HCT116 (cell line): ENCODE measurements around the gene SART3. TPM values are rescaled to one million over a fixed set of nuclear protein-coding genes. Genes with fewer than 3 reads are reported as not detected.

ENCODE experiments used
- ATAC-seq: fragments of 200-7000 bp; cut with Tn5 transposase; 2 replicates; pipeline ENCODE4 v1.9.1; 2020; ENCODE audit warnings: mild to moderate bottlenecking, moderate library complexity
- BruUV-seq: library from RNA; stranded (reverse); fragments of 400-500 nt; replicated peaks from 2 replicates; lab custom pipeline; 2021; lab: Mats Ljungman, UMichigan
- CTCF ChIA-PET: fragments of 300-600 bp; sonication (Branson Sonifier 250); formaldehyde crosslinking; loops from one replicate; lab custom pipeline; 2021; ENCODE audit warnings: antibody characterized with exemption; lab: Charles Lee
- POLR2A ChIA-PET: fragments of 300-600, 350-600 bp; sonication (Branson Sonifier 250); formaldehyde crosslinking; loops from one replicate; lab custom pipeline; 2021; ENCODE audit warnings: antibody characterized with exemption; lab: Charles Lee
- RAD21 ChIA-PET, 2 experiments: fragments of 300-600 bp; sonication (Branson Sonifier 250); formaldehyde crosslinking; loops; one replicate each; lab custom pipeline; 2023; ENCODE audit warnings: low total read pairs in 2 of 2; ENCODE audit not compliant: uncharacterized antibody in 2 of 2, unreplicated experiment in 2 of 2, low non-redundant PET in 1 of 2; lab: Charles Lee
- DNase-seq: peaks from one replicate; pipeline ENCODE4 v3.0.0-alpha.2; 2010; ENCODE audit warnings: low read depth, low spot score
- H2AFZ ChIP-seq: fragments of 200-600 bp; shearing (Covaris generic), sonication (generic); 2 replicates; pipeline ENCODE4 v1.6.1; 2017; ENCODE audit warnings: low read depth, mixed run types, mixed read lengths, antibody characterized with exemption, low read length; ENCODE audit not compliant: poor library complexity, severe bottlenecking
- H3K27ac ChIP-seq: 2 replicates; pipeline ENCODE4 v1.5.1; 2012; ENCODE audit warnings: low read depth, low read length
- H3K27me3 ChIP-seq: fragments of 200-600 bp; sonication (generic); 2 replicates; pipeline ENCODE4 v1.6.1; 2016; ENCODE audit warnings: mixed run types, low read length, mixed read lengths; ENCODE audit not compliant: insufficient read depth
- H3K36me3 ChIP-seq, 2 experiments: fragments of 200-500 bp in 1 of 2; fragments of 200-600 bp in 1 of 2; sonication (Bioruptor generic) in 1 of 2; sonication (generic) in 1 of 2; 2 replicates each; pipeline versions ENCODE4 v1.5.1 to v1.6.1; 2014 to 2016; ENCODE audit warnings: low read length in 2 of 2, inconsistent platforms in 1 of 2, mixed read lengths in 1 of 2, mixed run types in 1 of 2; ENCODE audit not compliant: insufficient read depth in 2 of 2, control insufficient read depth in 1 of 2
- H3K4me1 ChIP-seq, 2 experiments: fragments of 200-600 bp in 1 of 2; sonication (generic) in 1 of 2; 2 replicates each; pipeline versions ENCODE4 v1.5.1 to v1.6.1; 2012 to 2017; ENCODE audit warnings: low read length in 2 of 2, inconsistent platforms in 1 of 2, mild to moderate bottlenecking in 1 of 2, mixed read lengths in 1 of 2, mixed run types in 1 of 2, moderate library complexity in 1 of 2; ENCODE audit not compliant: insufficient read depth in 2 of 2, control insufficient read depth in 1 of 2
- H3K4me2 ChIP-seq: fragments of 200-600 bp; sonication (generic); 2 replicates; pipeline ENCODE4 v1.6.1; 2017; ENCODE audit warnings: mixed run types, low read length, mixed read lengths
- H3K4me3 ChIP-seq, 2 experiments: fragments of 200-600 bp in 1 of 2; sonication (generic) in 1 of 2; replicated peaks in 1 of 2; 2 replicates each; pipeline ENCODE4 v1.5.1; 2011 to 2016; ENCODE audit warnings: low read length in 2 of 2, control low read depth in 1 of 2, low read depth in 1 of 2, mild to moderate bottlenecking in 1 of 2, mixed read lengths in 1 of 2, mixed run types in 1 of 2
- H3K79me2 ChIP-seq: fragments of 200-600 bp; sonication (generic); 2 replicates; pipeline ENCODE4 v1.6.1; 2017; ENCODE audit warnings: mild to moderate bottlenecking, mixed run types, low read length, moderate library complexity, mixed read lengths; ENCODE audit not compliant: insufficient read depth
- H3K9ac ChIP-seq: fragments of 200-600 bp; sonication (generic); 2 replicates; pipeline ENCODE4 v1.6.1; 2016; ENCODE audit warnings: low read length, mixed read lengths
- H3K9me2 ChIP-seq: fragments of 200-600 bp; sonication (generic), shearing (Covaris generic); 2 replicates; pipeline ENCODE4 v1.6.1; 2017; ENCODE audit warnings: mixed run types, mild to moderate bottlenecking, moderate library complexity; ENCODE audit not compliant: insufficient read depth
- H3K9me3 ChIP-seq, 2 experiments: fragments of 200-500 bp in 1 of 2; fragments of 200-600 bp in 1 of 2; sonication (Bioruptor generic) in 1 of 2; sonication (generic) in 1 of 2; 2 replicates each; pipeline ENCODE4 v1.6.1; 2014 to 2017; ENCODE audit warnings: low read length in 2 of 2, mixed read lengths in 2 of 2, inconsistent platforms in 1 of 2, low read depth in 1 of 2, mild to moderate bottlenecking in 1 of 2, mixed run types in 1 of 2, moderate library complexity in 1 of 2; ENCODE audit not compliant: control insufficient read depth in 1 of 2, insufficient read depth in 1 of 2
- H4K20me1 ChIP-seq: fragments of 200-600 bp; sonication (generic), shearing (Covaris generic); 2 replicates; pipeline ENCODE4 v1.6.1; 2017; ENCODE audit warnings: mixed run types, mild to moderate bottlenecking, moderate library complexity; ENCODE audit not compliant: insufficient read depth
- CBX3 ChIP-seq: IDR thresholded peaks from 2 replicates; pipeline ENCODE4 v1.6.1; 2012; ENCODE audit warnings: low read depth
- CTCF ChIP-seq, 3 experiments: fragments of 200-600 bp in 1 of 3; sonication (generic) in 1 of 3; IDR thresholded peaks in 2 of 3; conservative IDR thresholded peaks in 1 of 3; 2 replicates each; pipeline ENCODE4 v1.5.1; 2012 to 2017; ENCODE audit warnings: low read depth in 2 of 3, low read length in 2 of 3, antibody characterized with exemption in 1 of 3, borderline replicate concordance in 1 of 3, control low read depth in 1 of 3, mild to moderate bottlenecking in 1 of 3, mixed read lengths in 1 of 3, mixed run types in 1 of 3, moderate library complexity in 1 of 3; ENCODE audit not compliant: insufficient read depth in 1 of 3
- EGR1 ChIP-seq: IDR thresholded peaks from 2 replicates; pipeline ENCODE4 v1.6.1; 2012; ENCODE audit warnings: low read depth
- MAX ChIP-seq: IDR thresholded peaks from 2 replicates; pipeline ENCODE4 v1.6.1; 2012
- POLR2A ChIP-seq: IDR thresholded peaks from 2 replicates; pipeline ENCODE4 v1.7.0; 2011; ENCODE audit warnings: borderline replicate concordance; ENCODE audit not compliant: insufficient read depth, insufficient read length; ENCODE audit errors: extremely low read depth
- REST ChIP-seq: IDR thresholded peaks from 2 replicates; pipeline ENCODE4 v1.6.1; 2012; ENCODE audit warnings: low read depth
- SIN3A ChIP-seq: IDR thresholded peaks from 2 replicates; pipeline ENCODE4 v1.6.1; 2012; ENCODE audit warnings: low read depth
- SP1 ChIP-seq: IDR thresholded peaks from 2 replicates; pipeline ENCODE4 v1.6.1; 2012; ENCODE audit warnings: low read depth
- SRF ChIP-seq: IDR thresholded peaks from 2 replicates; pipeline ENCODE4 v1.6.1; 2012; ENCODE audit warnings: low read depth
- ZBTB33 ChIP-seq: IDR thresholded peaks from 2 replicates; pipeline ENCODE4 v1.6.1; 2011; ENCODE audit warnings: mild to moderate bottlenecking, low read length, moderate library complexity; ENCODE audit not compliant: insufficient replicate concordance; ENCODE audit errors: extremely low read depth
- ZFX ChIP-seq: fragments of 450-650 bp; IDR thresholded peaks from 2 replicates; pipeline ENCODE4 v1.6.1; 2017
- intact Hi-C: fragments of 100-400 bp; cut with micrococcal nuclease; formaldehyde crosslinking; loops from 2 replicates; pipeline ENCODE4 v1.10.0; 2022
- total RNA-seq: library from RNA; stranded (reverse); gene quantifications from one replicate; pipeline ENCODE4 v1.2.1, GENCODE V29; 2021; ENCODE audit not compliant: unreplicated experiment

The SART3 gene
- total RNA-seq, 1 experiment from 2014 or later: 76.1 TPM

GRCh38 chr12:108586306-108586705 lies 25.3 kb upstream of the SART3 start:
- no peak for TF ChIP-seq SIN3A
- TF ChIP-seq CTCF (IDR thresholded peaks at IDR 0.05 in 2 of 3, conservative IDR thresholded peaks at IDR 0.05 in 1 of 3; ENCODE audit: borderline replicate concordance in 1 of 3, insufficient read depth in 1 of 3, low read depth in 2 of 3, low read length in 2 of 3): no peak
- TF ChIP-seq REST: no peak
- TF ChIP-seq SP1: no peak
- TF ChIP-seq MAX: no peak
- no peak for TF ChIP-seq ZFX
- TF ChIP-seq POLR2A: no peak
- TF ChIP-seq CBX3: no peak
- TF ChIP-seq SRF: no peak
- TF ChIP-seq ZBTB33: no peak
- no peak for TF ChIP-seq EGR1
- TF ChIP-seq, all 23 proteins: peak for 0
- no TSS peak for BruUV-seq
- H3K9me3 ChIP-seq: no peaks in the 10 kb centered on the region
- ChIA-PET RAD21 (no interaction called here), CTCF (no interaction called here), POLR2A (no interaction called here)
- no peaks in the 10 kb centered on the region for H3K4me1 ChIP-seq
- no peak for DNase-seq
- no peaks in the 10 kb centered on the region for H3K79me2 ChIP-seq
- no peak overlapping the region for H3K27ac ChIP-seq
- no peak overlapping the region for H3K4me3 ChIP-seq
- H3K36me3 ChIP-seq: no peaks in the 10 kb centered on the region
- H2AFZ ChIP-seq: no peak overlapping the region
- H3K9ac ChIP-seq: no peak overlapping the region
- H4K20me1 ChIP-seq: no peaks in the 10 kb centered on the region
- no peaks in the 10 kb centered on the region for H3K9me2 ChIP-seq
- intact Hi-C loops: no loop called here
- no peak for ATAC-seq
- no peak overlapping the region for H3K4me2 ChIP-seq
- H3K27me3 ChIP-seq: no peaks in the 10 kb centered on the region
